Measurements from ENCODE around the gene TRIM56. TPM values are rescaled to one million over a fixed set of nuclear protein-coding genes. Genes with fewer than 3 reads are reported as not detected.

Gene TRIM56
- total and polyA plus RNA-seq, 2 of the 13 experiments (the other 11 are each of a cell fraction or from before 2014, with no cell fraction given) = 3.2 to 7.1 TPM

DNA sequence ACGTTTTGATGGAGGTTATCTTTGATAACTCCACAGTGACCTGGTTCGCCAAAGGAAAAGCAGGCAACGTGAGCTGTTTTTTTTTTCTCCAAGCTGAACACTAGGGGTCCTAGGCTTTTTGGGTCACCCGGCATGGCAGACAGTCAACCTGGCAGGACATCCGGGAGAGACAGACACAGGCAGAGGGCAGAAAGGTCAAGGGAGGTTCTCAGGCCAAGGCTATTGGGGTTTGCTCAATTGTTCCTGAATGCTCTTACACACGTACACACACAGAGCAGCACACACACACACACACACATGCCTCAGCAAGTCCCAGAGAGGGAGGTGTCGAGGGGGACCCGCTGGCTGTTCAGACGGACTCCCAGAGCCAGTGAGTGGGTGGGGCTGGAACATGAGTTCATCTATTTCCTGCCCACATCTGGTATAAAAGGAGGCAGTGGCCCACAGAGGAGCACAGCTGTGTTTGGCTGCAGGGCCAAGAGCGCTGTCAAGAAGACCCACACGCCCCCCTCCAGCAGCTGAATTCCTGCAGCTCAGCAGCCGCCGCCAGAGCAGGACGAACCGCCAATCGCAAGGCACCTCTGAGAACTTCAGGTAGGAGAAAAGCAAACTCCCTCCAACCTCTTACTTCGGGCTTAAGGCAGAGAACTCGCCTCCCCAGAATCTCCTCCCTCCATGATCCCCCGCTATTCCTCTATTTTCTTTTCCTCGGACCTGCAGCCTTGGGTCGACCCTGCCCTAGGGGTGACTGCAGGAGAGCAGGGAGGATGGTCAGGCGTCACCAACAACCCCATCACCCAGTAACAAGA lies 41.6 kb downstream of the TRIM56 start, which contains the start of gene SERPINE1 (continued):
- TF ChIP-seq, protein P1, sequence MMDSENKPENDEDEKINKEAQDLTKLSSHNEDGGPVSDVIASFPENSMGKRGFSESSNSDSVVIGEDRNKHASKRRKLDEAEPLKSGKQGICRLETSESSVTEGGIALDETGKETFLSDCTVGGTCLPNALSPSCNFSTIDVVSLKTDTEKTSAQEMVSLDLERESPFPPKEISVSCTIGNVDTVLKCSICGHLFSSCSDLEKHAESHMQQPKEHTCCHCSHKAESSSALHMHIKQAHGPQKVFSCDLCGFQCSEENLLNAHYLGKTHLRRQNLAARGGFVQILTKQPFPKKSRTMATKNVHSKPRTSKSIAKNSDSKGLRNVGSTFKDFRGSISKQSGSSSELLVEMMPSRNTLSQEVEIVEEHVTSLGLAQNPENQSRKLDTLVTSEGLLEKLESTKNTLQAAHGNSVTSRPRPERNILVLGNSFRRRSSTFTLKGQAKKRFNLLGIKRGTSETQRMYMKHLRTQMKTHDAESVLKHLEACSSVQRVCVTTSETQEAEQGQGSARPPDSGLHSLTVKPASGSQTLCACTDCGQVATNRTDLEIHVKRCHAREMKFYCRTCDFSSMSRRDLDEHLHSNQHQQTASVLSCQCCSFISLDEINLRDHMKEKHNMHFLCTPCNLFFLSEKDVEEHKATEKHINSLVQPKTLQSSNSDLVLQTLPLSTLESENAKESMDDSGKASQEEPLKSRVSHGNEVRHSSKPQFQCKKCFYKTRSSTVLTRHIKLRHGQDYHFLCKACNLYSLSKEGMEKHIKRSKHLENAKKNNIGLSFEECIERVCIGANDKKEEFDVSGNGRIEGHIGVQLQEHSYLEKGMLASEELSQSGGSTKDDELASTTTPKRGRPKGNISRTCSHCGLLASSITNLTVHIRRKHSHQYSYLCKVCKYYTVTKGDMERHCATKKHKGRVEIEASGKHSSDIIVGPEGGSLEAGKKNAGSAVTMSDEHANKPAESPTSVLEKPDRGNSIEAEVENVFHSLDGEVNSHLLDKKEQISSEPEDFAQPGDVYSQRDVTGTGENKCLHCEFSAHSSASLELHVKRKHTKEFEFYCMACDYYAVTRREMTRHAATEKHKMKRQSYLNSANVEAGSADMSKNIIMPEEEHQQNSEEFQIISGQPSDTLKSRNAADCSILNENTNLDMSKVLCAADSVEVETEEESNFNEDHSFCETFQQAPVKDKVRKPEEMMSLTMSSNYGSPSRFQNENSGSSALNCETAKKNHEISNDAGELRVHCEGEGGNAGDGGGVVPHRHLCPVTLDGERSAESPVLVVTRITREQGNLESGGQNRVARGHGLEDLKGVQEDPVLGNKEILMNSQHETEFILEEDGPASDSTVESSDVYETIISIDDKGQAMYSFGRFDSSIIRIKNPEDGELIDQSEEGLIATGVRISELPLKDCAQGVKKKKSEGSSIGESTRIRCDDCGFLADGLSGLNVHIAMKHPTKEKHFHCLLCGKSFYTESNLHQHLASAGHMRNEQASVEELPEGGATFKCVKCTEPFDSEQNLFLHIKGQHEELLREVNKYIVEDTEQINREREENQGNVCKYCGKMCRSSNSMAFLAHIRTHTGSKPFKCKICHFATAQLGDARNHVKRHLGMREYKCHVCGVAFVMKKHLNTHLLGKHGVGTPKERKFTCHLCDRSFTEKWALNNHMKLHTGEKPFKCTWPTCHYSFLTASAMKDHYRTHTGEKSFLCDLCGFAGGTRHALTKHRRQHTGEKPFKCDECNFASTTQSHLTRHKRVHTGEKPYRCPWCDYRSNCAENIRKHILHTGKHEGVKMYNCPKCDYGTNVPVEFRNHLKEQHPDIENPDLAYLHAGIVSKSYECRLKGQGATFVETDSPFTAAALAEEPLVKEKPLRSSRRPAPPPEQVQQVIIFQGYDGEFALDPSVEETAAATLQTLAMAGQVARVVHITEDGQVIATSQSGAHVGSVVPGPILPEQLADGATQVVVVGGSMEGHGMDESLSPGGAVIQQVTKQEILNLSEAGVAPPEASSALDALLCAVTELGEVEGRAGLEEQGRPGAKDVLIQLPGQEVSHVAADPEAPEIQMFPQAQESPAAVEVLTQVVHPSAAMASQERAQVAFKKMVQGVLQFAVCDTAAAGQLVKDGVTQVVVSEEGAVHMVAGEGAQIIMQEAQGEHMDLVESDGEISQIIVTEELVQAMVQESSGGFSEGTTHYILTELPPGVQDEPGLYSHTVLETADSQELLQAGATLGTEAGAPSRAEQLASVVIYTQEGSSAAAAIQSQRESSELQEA (CRISPR knock-in tag; IDR thresholded peaks at IDR 0.05; ENCODE audit: not compliant biosample characterization) = peak; percentile 25
- TF ChIP-seq ZNF34 (CRISPR knock-in tag; IDR thresholded peaks at IDR 0.05; ENCODE audit: borderline replicate concordance) = peak; percentile 96
- peak; percentile 74 for TF ChIP-seq TBX3 (IDR thresholded peaks at IDR 0.05; ENCODE audit: borderline replicate concordance)
- TF ChIP-seq MLLT10 (CRISPR knock-in tag; IDR thresholded peaks at IDR 0.05) = no peak
- TF ChIP-seq GABPB1 (CRISPR knock-in tag; IDR thresholded peaks at IDR 0.05) = peak; percentile 73
- TF ChIP-seq, protein P2, sequence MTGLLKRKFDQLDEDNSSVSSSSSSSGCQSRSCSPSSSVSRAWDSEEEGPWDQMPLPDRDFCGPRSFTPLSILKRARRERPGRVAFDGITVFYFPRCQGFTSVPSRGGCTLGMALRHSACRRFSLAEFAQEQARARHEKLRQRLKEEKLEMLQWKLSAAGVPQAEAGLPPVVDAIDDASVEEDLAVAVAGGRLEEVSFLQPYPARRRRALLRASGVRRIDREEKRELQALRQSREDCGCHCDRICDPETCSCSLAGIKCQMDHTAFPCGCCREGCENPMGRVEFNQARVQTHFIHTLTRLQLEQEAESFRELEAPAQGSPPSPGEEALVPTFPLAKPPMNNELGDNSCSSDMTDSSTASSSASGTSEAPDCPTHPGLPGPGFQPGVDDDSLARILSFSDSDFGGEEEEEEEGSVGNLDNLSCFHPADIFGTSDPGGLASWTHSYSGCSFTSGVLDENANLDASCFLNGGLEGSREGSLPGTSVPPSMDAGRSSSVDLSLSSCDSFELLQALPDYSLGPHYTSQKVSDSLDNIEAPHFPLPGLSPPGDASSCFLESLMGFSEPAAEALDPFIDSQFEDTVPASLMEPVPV (CRISPR knock-in tag; IDR thresholded peaks at IDR 0.05) = peak; percentile 80; the same call in 1 of the 2 replicates
- TF ChIP-seq MIER3 (CRISPR knock-in tag; IDR thresholded peaks at IDR 0.05; ENCODE audit: borderline replicate concordance) = peak; percentile 82; the same call in 1 of the 2 replicates
- TF ChIP-seq SIN3B (IDR thresholded peaks at IDR 0.05; ENCODE audit: low read length) = peak; percentile 31; the same call in 1 of the 2 replicates
- no peak for TF ChIP-seq ZNF724P (CRISPR knock-in tag; IDR thresholded peaks at IDR 0.05; ENCODE audit: borderline replicate concordance)
- 0 out of 2 replicates have a peak, but pooled peaks have one; percentile 23 for TF ChIP-seq ZNF232 (CRISPR knock-in tag; IDR thresholded peaks at IDR 0.05; ENCODE audit: borderline replicate concordance)
- no peak for TF ChIP-seq SCMH1 (CRISPR knock-in tag; IDR thresholded peaks at IDR 0.05; ENCODE audit: borderline replicate concordance)
- peak; percentile 70; the same call in 1 of the 2 replicates for TF ChIP-seq HNRNPL (IDR thresholded peaks at IDR 0.05; ENCODE audit: low read depth, low read length)
- TF ChIP-seq TCF12 (IDR thresholded peaks at IDR 0.05) = no peak
- TF ChIP-seq TCF12 (CRISPR knock-in tag; IDR thresholded peaks at IDR 0.05) = peak; percentile 97
- 0 out of 2 replicates have a peak, but pooled peaks have one; percentile 8 for TF ChIP-seq ZFP1 (CRISPR knock-in tag; IDR thresholded peaks at IDR 0.05)
- peak; percentile 93 for TF ChIP-seq MED8 (CRISPR knock-in tag; IDR thresholded peaks at IDR 0.05; ENCODE audit: insufficient replicate concordance)
- peak; percentile 26; the same call in 1 of the 2 replicates for TF ChIP-seq RAD21 (CRISPR knock-in tag; IDR thresholded peaks at IDR 0.05)
- peak; percentile 90 for TF ChIP-seq HDAC1 (CRISPR knock-in tag; IDR thresholded peaks at IDR 0.05)
- TF ChIP-seq CCDC6 (CRISPR knock-in tag; IDR thresholded peaks at IDR 0.05) = no peak; the same call in 1 of the 2 replicates
- peak; percentile 45; the same call in 1 of the 2 replicates for TF ChIP-seq KLF11 (CRISPR knock-in tag; IDR thresholded peaks at IDR 0.05)
- TF ChIP-seq MEF2D (CRISPR knock-in tag; IDR thresholded peaks at IDR 0.05) = peak; percentile 88
